ENCODE data around the gene GFM1. TPM values are rescaled to one million over a fixed set of nuclear protein-coding genes. Genes with fewer than 3 reads are reported as not detected.
"Not testable (repeated sequence)": the region's sequence is repeated elsewhere in the genome, so short reads cannot be mapped to it uniquely, and the experiment has no call there.

GFM1 gene
- total RNA-seq, 1 donor from 2014 or later = 74.9 TPM

GRCh38 chr3:158678687-158679086 is 34.4 kb downstream of the GFM1 start:
- DNase-seq = no peak

GRCh38 chr3:158679547-158680000 is 35.2 kb downstream of the GFM1 start:
- DNase-seq = no peak

- DNase-seq = no peak
These were observed 36.5 kb downstream of the GFM1 start for GRCh38 chr3:158680861-158681260.

- no peak for DNase-seq
These were observed 39.1 kb downstream of the GFM1 start for GRCh38 chr3:158683230-158683962.

GRCh38 chr3:158685159-158685558 is 40.8 kb downstream of the GFM1 start:
- no peak for DNase-seq

GRCh38 chr3:158693866-158694456 is 49.6 kb downstream of the GFM1 start:
- DNase-seq = not testable (repeated sequence)

GRCh38 chr3:158696618-158697017 is 52.3 kb downstream of the GFM1 start:
- DNase-seq = no peak

GRCh38 chr3:158700559-158700958 is 56.2 kb downstream of the GFM1 start:
- no peak for DNase-seq

GRCh38 chr3:158701420-158702065 is 57.2 kb downstream of the GFM1 start:
- DNase-seq = no peak

GRCh38 chr3:158702815-158703481 is 58.6 kb downstream of the GFM1 start:
- no peak for DNase-seq

- DNase-seq = no peak
These were observed 59.2 kb downstream of the GFM1 start for GRCh38 chr3:158703566-158703965.

GRCh38 chr3:158709666-158710083 is 65.3 kb downstream of the GFM1 start:
- DNase-seq = no peak

- no peak for DNase-seq
These were observed 66.3 kb downstream of the GFM1 start for GRCh38 chr3:158710601-158711000.

- DNase-seq = no peak
These were observed 67.6 kb downstream of the GFM1 start for GRCh38 chr3:158711886-158712285.

- DNase-seq = no peak
These were observed 68.1 kb downstream of the GFM1 start for GRCh38 chr3:158712443-158712842.

- no peak for DNase-seq
These were observed 68.8 kb downstream of the GFM1 start for GRCh38 chr3:158713094-158713499.

GRCh38 chr3:158717576-158717975 is 73.2 kb downstream of the GFM1 start:
- DNase-seq = no peak

- no peak for DNase-seq
These were observed 74.3 kb downstream of the GFM1 start for GRCh38 chr3:158718490-158719170.

GRCh38 chr3:158722108-158722507 is 77.8 kb downstream of the GFM1 start:
- DNase-seq = no peak

GRCh38 chr3:158723991-158724390 is 79.7 kb downstream of the GFM1 start:
- no peak for DNase-seq

GRCh38 chr3:158725348-158726011 is 81.2 kb downstream of the GFM1 start:
- no peak for DNase-seq

Data from occipital lobe (tissue), 2 donors.